Measurements from ENCODE around the gene NLRP11. TPM values are rescaled to one million over a fixed set of nuclear protein-coding genes. Genes with fewer than 3 reads are reported as not detected.
"Not testable (repeated sequence)": the region's sequence is repeated elsewhere in the genome, so short reads cannot be mapped to it uniquely, and the experiment has no call there.

NLRP11 gene
- total RNA-seq, 2 donors from 2014 or later = not detected

DNA sequence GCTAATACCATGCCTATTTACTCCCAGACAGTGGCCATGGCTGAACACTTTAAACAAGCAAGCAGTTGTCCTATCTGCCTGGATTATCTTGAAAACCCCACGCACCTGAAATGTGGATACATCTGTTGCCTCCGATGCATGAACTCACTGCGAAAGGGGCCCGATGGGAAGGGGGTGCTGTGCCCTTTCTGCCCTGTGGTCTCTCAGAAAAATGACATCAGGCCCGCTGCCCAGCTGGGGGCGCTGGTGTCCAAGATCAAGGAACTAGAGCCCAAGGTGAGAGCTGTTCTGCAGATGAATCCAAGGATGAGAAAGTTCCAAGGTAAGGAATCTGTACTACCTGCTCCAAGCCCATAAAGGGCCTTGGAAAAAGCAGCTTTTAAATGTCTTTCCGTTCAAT lies 54.3 kb downstream of the NLRP11 start:
- TF ChIP-seq, protein P1, sequence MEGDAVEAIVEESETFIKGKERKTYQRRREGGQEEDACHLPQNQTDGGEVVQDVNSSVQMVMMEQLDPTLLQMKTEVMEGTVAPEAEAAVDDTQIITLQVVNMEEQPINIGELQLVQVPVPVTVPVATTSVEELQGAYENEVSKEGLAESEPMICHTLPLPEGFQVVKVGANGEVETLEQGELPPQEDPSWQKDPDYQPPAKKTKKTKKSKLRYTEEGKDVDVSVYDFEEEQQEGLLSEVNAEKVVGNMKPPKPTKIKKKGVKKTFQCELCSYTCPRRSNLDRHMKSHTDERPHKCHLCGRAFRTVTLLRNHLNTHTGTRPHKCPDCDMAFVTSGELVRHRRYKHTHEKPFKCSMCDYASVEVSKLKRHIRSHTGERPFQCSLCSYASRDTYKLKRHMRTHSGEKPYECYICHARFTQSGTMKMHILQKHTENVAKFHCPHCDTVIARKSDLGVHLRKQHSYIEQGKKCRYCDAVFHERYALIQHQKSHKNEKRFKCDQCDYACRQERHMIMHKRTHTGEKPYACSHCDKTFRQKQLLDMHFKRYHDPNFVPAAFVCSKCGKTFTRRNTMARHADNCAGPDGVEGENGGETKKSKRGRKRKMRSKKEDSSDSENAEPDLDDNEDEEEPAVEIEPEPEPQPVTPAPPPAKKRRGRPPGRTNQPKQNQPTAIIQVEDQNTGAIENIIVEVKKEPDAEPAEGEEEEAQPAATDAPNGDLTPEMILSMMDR (IDR thresholded peaks at IDR 0.05) = no peak
- no peak overlapping the region for H3K27ac ChIP-seq
- H3K36me3 ChIP-seq = no peaks in the 10 kb centered on the region
- H3K9me3 ChIP-seq = no peaks in the 10 kb centered on the region
- no peaks in the 10 kb centered on the region for H3K27me3 ChIP-seq (replicated peaks; ENCODE audit: insufficient read depth)
- no peak for ATAC-seq (ENCODE audit: insufficient number of reproducible peaks, low FRiP score, low read depth)
- H3K4me1 ChIP-seq (ENCODE audit: control insufficient read depth in 1 of 2, low read depth in 2 of 2) = no peaks in the 10 kb centered on the region
- no peak for DNase-seq (ENCODE audit: low spot score)
- H3K4me3 ChIP-seq = no peak overlapping the region

DNA sequence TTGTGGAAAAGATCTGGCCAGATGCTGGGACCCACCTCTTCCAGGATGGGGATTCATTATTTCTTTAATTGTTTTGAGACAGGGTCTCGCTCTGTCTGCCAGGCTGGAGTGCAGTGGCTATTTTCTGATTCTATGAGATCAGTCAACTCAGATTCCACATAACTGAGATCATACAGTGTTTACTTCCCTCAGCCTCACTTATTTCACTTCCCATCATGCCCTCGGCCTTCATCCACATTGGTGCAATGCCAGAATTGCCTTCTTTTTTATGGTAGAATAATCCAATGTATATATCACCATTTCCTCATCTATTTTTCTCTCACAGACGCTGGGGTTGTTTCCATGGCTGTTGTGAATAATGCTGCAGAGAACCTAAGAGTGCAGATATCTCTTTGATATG lies 62.2 kb downstream of the NLRP11 start:
- H3K9me3 ChIP-seq; H3K27ac ChIP-seq; ATAC-seq (ENCODE audit: insufficient number of reproducible peaks, low FRiP score, low read depth); H3K36me3 ChIP-seq; H3K4me3 ChIP-seq; H3K27me3 ChIP-seq (replicated peaks; ENCODE audit: insufficient read depth); H3K4me1 ChIP-seq (ENCODE audit: control insufficient read depth in 1 of 2, low read depth in 2 of 2); DNase-seq (ENCODE audit: low spot score): not testable (repeated sequence)

DNA sequence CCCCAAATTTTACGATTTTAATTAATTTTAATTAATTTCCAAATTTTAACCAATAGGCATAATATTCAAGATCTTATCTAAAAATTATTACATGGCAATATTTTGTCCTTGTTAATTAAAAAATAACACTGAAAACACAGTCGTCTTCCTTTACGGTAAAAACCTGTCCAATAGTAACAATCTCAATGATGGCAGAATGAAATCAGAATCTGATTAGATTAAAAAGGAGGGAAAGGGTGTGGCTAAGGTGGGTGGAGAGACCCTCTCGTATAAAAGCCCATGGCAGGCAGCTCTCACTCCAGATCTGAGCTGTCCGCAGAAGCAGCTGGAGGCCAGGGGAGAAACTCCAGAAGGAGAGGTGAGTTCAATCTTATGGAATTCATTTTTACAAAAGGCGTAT lies 63.0 kb downstream of the NLRP11 start, which contains the start of gene RFPL4AL1:
Gene RFPL4AL1 (plus strand): TSS at position 301 of the 400 bp plus-strand sequence. CDS start 2,687 bp downstream, outside the sequence.
- not testable (repeated sequence) for H3K27ac ChIP-seq; H3K4me3 ChIP-seq; H3K9me3 ChIP-seq; H3K4me1 ChIP-seq (ENCODE audit: control insufficient read depth in 1 of 2, low read depth in 2 of 2); DNase-seq (ENCODE audit: low spot score); H3K27me3 ChIP-seq (replicated peaks; ENCODE audit: insufficient read depth); ATAC-seq (ENCODE audit: insufficient number of reproducible peaks, low FRiP score, low read depth); H3K36me3 ChIP-seq

DNA sequence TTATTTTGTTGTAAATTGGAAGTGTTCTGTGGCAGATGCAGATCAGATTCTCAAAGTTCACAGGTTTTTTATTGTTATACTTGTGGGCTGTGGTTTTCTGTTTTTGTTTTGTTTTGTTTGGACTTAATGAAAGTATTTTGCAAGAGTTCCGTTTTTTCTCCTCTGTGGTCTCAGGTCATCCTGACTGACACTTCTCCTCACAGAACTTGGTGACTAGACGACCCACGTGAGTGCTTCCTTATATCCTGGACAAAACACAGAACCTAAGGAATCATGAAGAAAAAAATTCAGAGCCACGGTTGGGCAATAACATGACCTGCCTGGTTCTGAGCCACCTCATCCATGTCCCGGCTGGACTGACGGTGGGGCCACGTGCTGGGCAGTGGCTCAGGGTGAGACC lies 65.3 kb downstream of the NLRP11 start:
- no peaks in the 10 kb centered on the region for H3K4me1 ChIP-seq (ENCODE audit: control insufficient read depth in 1 of 2, low read depth in 2 of 2)
- no peaks in the 10 kb centered on the region for H3K9me3 ChIP-seq
- H3K27ac ChIP-seq = no peak overlapping the region
- H3K4me3 ChIP-seq = no peak overlapping the region
- ATAC-seq (ENCODE audit: insufficient number of reproducible peaks, low FRiP score, low read depth) (no peak), DNase-seq (ENCODE audit: low spot score) (no peak)
- TF ChIP-seq, protein P1 (IDR thresholded peaks at IDR 0.05) = no peak
- H3K36me3 ChIP-seq = no peaks in the 10 kb centered on the region
- H3K27me3 ChIP-seq (replicated peaks; ENCODE audit: insufficient read depth) = no peaks in the 10 kb centered on the region

DNA sequence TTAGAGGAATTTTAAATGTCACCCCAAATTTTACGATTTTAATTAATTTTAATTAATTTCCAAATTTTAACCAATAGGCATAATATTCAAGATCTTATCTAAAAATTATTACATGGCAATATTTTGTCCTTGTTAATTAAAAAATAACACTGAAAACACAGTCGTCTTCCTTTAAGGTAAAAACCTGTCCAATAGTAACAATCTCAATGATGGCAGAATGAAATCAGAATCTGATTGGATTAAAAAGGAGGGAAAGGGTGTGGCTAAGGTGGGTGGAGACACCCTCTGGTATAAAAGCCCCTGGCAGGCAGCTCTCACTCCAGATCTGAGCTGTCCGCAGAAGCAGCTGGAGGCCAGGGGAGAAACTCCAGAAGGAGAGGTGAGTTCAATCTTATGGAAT lies 73.0 kb downstream of the NLRP11 start, which contains the start of gene RFPL4A:
Gene RFPL4A (plus strand): TSS at position 301 of the 400 bp plus-strand sequence. CDS start 2,704 bp downstream, outside the sequence.
- H3K27me3 ChIP-seq (replicated peaks; ENCODE audit: insufficient read depth); DNase-seq (ENCODE audit: low spot score); H3K36me3 ChIP-seq; H3K4me3 ChIP-seq; H3K4me1 ChIP-seq (ENCODE audit: control insufficient read depth in 1 of 2, low read depth in 2 of 2); H3K9me3 ChIP-seq; H3K27ac ChIP-seq; ATAC-seq (ENCODE audit: insufficient number of reproducible peaks, low FRiP score, low read depth): not testable (repeated sequence)

DNA sequence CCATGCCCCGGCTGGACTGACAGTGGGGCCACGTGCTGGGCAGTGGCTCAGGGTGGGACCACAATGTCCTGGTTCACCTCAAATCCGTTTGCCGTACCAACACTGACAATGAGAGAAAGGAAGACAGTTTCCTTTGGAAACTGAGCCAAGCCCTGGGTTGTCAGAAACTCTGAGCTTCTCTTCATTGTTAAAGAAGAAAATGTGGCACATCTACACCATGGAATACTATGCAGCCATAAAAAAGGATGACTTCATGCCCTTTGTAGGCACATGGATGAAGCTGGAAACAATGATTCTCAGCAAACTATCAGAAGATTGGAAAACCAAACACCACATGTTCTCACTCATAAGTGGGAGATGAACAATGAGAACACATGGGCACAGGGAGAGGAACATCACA lies 75.0 kb downstream of the NLRP11 start:
- not testable (repeated sequence) for DNase-seq (ENCODE audit: low spot score); H3K9me3 ChIP-seq; H3K27ac ChIP-seq; H3K4me1 ChIP-seq (ENCODE audit: control insufficient read depth in 1 of 2, low read depth in 2 of 2); H3K4me3 ChIP-seq; H3K27me3 ChIP-seq (replicated peaks; ENCODE audit: insufficient read depth); H3K36me3 ChIP-seq; ATAC-seq (ENCODE audit: insufficient number of reproducible peaks, low FRiP score, low read depth)

DNA sequence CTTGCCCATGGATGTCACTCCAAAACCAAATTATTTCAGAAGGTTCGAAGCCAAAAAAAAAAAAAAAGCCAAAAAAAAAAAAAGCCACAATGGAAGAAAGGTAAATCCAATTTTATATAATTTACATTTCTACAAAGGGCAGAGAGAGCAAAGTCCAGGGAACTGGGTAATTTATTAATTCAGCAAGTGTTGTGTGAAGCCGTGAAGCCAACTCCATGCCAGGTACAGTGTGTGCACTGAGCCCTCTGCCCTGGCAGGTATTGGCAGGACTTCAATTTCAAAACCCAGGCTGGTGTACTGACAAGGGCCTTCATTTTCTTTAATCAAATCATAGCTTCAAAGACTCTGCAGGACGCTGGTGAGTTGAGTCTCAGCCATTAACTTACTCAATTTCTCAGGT lies 78.4 kb downstream of the NLRP11 start:
- ATAC-seq (ENCODE audit: insufficient number of reproducible peaks, low FRiP score, low read depth) (no peak), DNase-seq (ENCODE audit: low spot score) (no peak)
- H3K27me3 ChIP-seq (replicated peaks; ENCODE audit: insufficient read depth) = no peaks in the 10 kb centered on the region
- no peak overlapping the region for H3K4me3 ChIP-seq
- no peaks in the 10 kb centered on the region for H3K4me1 ChIP-seq (ENCODE audit: control insufficient read depth in 1 of 2, low read depth in 2 of 2)
- H3K27ac ChIP-seq = no peak overlapping the region
- TF ChIP-seq, protein P1 (IDR thresholded peaks at IDR 0.05) = no peak
- no peaks in the 10 kb centered on the region for H3K9me3 ChIP-seq
- H3K36me3 ChIP-seq = no peaks in the 10 kb centered on the region

All from thoracic aorta (tissue), 2 donors.